Neural progenitor cell (in vitro differentiated cells): ENCODE data around the gene MIPEP. TPM values are rescaled to one million over a fixed set of nuclear protein-coding genes. Genes with fewer than 3 reads are reported as not detected.

Experiments
- DNase-seq: peaks from one replicate; pipeline ENCODE4 v3.0.0-alpha.2; 2016; ENCODE audit warnings: low spot score
- H2AFZ ChIP-seq: fragments of 200-600 bp; sonication (generic); replicated peaks from 2 replicates; pipeline ENCODE4 v1.6.1; 2016; ENCODE audit warnings: antibody characterized with exemption
- H3F3A ChIP-seq: fragments of 200-600 bp; sonication (generic); 2 replicates; pipeline ENCODE4 v1.6.1; 2016; ENCODE audit warnings: antibody characterized with exemption, low read depth
- H3K27ac ChIP-seq: fragments of 200-600 bp; sonication (generic); 2 replicates; pipeline ENCODE4 v1.5.1; 2016; ENCODE audit warnings: mild to moderate bottlenecking
- H3K27me3 ChIP-seq: fragments of 200-600 bp; sonication (generic); 2 replicates; pipeline ENCODE4 v1.6.1; 2016; ENCODE audit warnings: mild to moderate bottlenecking, moderate library complexity
- H3K36me3 ChIP-seq: fragments of 200-600 bp; sonication (generic); 2 replicates; pipeline ENCODE4 v1.5.1; 2016
- H3K4me1 ChIP-seq: fragments of 200-600 bp; sonication (generic); 2 replicates; pipeline ENCODE4 v1.6.1; 2016; ENCODE audit warnings: mixed run types
- H3K4me2 ChIP-seq: fragments of 200-600 bp; sonication (generic); 2 replicates; pipeline ENCODE4 v1.6.1; 2016
- H3K4me3 ChIP-seq: fragments of 200-600 bp; sonication (generic); 2 replicates; pipeline ENCODE4 v1.5.1; 2016
- H3K79me2 ChIP-seq: fragments of 200-600 bp; sonication (generic); 2 replicates; pipeline ENCODE4 v1.6.1; 2016; ENCODE audit warnings: low read depth
- H3K9ac ChIP-seq: fragments of 200-600 bp; sonication (generic); 2 replicates; pipeline ENCODE4 v1.6.1; 2016
- H3K9me3 ChIP-seq: fragments of 200-600 bp; sonication (generic); 2 replicates; pipeline ENCODE4 v1.5.1; 2016; ENCODE audit warnings: low read depth
- H4K20me1 ChIP-seq: fragments of 200-600 bp; sonication (generic); 2 replicates; pipeline ENCODE4 v1.6.1; 2016; ENCODE audit warnings: low read depth
- H3K27ac Mint-ChIP-seq: 3 replicates; pipeline ENCODE4 v1.8.0; 2021; ENCODE audit warnings: mixed read lengths
- H3K27me3 Mint-ChIP-seq: 2 replicates; pipeline ENCODE4 v1.8.0; 2022; ENCODE audit warnings: low read depth, mild to moderate bottlenecking, inconsistent platforms, moderate library complexity, mixed read lengths; ENCODE audit not compliant: insufficient read depth
- H3K36me3 Mint-ChIP-seq: 3 replicates; pipeline ENCODE4 v1.8.0; 2021; ENCODE audit warnings: mixed read lengths
- H3K4me1 Mint-ChIP-seq: 3 replicates; pipeline ENCODE4 v1.8.0; 2021; ENCODE audit warnings: mixed read lengths
- H3K4me3 Mint-ChIP-seq: 3 replicates; pipeline ENCODE4 v1.8.0; 2021; ENCODE audit warnings: mild to moderate bottlenecking, moderate library complexity, mixed read lengths
- H3K9me3 Mint-ChIP-seq: 3 replicates; pipeline ENCODE4 v1.8.0; 2020; ENCODE audit warnings: mixed read lengths
- CTCF ChIP-seq: fragments of 200-600 bp; sonication (generic); IDR thresholded peaks from 2 replicates; pipeline ENCODE4 v1.5.1; 2017; ENCODE audit warnings: antibody characterized with exemption, mild to moderate bottlenecking
- EZH2 ChIP-seq: fragments of 200-600 bp; sonication (generic); IDR thresholded peaks from 2 replicates; pipeline ENCODE4 v1.6.1; 2017; ENCODE audit warnings: antibody characterized with exemption, mild to moderate bottlenecking, moderate library complexity
- EZH2phosphoT487 ChIP-seq: fragments of 200-600 bp; sonication (generic); IDR thresholded peaks from 2 replicates; pipeline ENCODE4 v1.6.1; 2017; ENCODE audit warnings: antibody characterized with exemption
- total RNA-seq: library from RNA; depleted of rRNA; stranded (reverse); fragments of >200 nt; gene quantifications from 2 replicates; pipeline ENCODE4 v1.2.3, GENCODE V29; 2015; ENCODE audit warnings: low replicate concordance

Gene MIPEP
- total RNA-seq, 1 donor from 2014 or later = 22.8 TPM

DNA sequence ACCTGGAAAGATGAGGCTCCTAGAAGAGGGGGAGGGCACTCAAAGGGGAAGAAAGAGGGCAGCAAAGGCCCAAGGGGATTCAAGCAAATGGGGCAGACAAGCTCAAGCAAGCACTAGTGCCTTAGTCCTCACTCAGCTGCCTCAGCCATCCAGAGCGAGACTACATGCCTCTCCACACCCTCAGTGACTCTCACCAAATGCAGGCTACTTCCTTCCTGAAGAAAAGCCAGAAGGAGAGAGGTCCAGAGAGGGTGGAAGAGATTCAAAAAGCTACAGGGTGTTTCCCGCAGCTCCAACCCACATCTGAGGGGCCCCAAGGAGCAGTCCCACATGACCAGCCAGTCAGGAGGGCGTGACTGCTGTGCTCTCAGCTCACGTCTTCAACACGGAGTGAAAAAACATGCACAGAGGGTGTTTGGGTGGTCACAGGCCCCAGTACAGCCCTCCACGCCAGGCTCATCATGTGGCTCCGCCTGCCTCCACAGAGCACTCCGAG, 40.5 kb downstream of the MIPEP start:
- Histone ChIP-seq H2AFZ (no peak overlapping the region), H3F3A (peaks cover 6% of the 10 kb centered on the region), H3K9me3 (no peaks in the 10 kb centered on the region), H3K4me3 (no peak overlapping the region), H3K9ac (no peak overlapping the region), H4K20me1 (no peaks in the 10 kb centered on the region), H3K36me3 (no peaks in the 10 kb centered on the region), H3K27ac (no peak overlapping the region), H3K79me2 (no peaks in the 10 kb centered on the region), H3K4me1 (peaks cover 10% of the 10 kb centered on the region), H3K4me2 (no peak overlapping the region), H3K27me3 (no peaks in the 10 kb centered on the region)
- H3K9me3 Mint-ChIP-seq = no peaks in the 10 kb centered on the region
- DNase-seq = no peak
- H3K27ac Mint-ChIP-seq = no peak overlapping the region
- TF ChIP-seq CTCF (no peak), EZH2phosphoT487 (no peak), EZH2 (no peak)
- no peak overlapping the region for H3K4me3 Mint-ChIP-seq
- peaks cover 7% of the 10 kb centered on the region for H3K4me1 Mint-ChIP-seq
- H3K27me3 Mint-ChIP-seq = no peaks in the 10 kb centered on the region
- H3K36me3 Mint-ChIP-seq = peaks cover under 1% of the 10 kb centered on the region

DNA sequence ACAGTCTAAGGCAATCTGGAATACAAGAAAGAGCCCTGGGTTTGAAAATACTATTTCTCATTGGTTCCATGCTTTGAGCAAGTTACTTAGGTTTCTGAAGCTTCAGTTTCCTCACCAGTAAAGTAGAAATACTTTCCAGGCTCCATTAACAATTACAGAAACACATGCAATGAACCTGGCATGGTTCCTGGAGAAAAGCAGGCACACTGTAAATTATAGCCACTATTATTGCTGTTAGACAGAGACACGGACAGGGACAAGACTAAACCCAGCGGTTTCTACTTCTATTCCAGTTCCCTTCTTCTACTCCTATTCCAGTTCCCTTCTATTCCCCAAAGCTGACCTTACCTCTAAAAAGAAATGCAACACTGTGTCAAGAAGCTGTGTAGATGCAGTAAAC, 41.2 kb downstream of the MIPEP start:
- no peak for DNase-seq
- Histone ChIP-seq H3K27me3 (no peaks in the 10 kb centered on the region), H3K4me1 (peaks cover 16% of the 10 kb centered on the region), H3K79me2 (no peaks in the 10 kb centered on the region), H3K9me3 (no peaks in the 10 kb centered on the region), H3F3A (peaks cover 6% of the 10 kb centered on the region), H3K4me3 (no peak overlapping the region), H3K9ac (no peak overlapping the region), H3K4me2 (no peak overlapping the region), H3K27ac (no peak overlapping the region), H4K20me1 (no peaks in the 10 kb centered on the region), H3K36me3 (no peaks in the 10 kb centered on the region), H2AFZ (no peak overlapping the region)
- Mint-ChIP-seq H3K9me3 (no peaks in the 10 kb centered on the region), H3K4me1 (peaks cover 13% of the 10 kb centered on the region), H3K4me3 (no peak overlapping the region), H3K36me3 (no peaks in the 10 kb centered on the region), H3K27ac (no peak overlapping the region), H3K27me3 (no peaks in the 10 kb centered on the region)
- TF ChIP-seq CTCF (no peak), EZH2 (no peak), EZH2phosphoT487 (no peak)

GRCh38 chr13:23847497-23847896, 41.7 kb downstream of the MIPEP start:
- Mint-ChIP-seq H3K9me3 (no peaks in the 10 kb centered on the region), H3K4me3 (no peak overlapping the region), H3K27ac (no peak overlapping the region), H3K4me1 (peaks cover 15% of the 10 kb centered on the region), H3K36me3 (no peaks in the 10 kb centered on the region), H3K27me3 (no peaks in the 10 kb centered on the region)
- Histone ChIP-seq H3K4me3 (no peak overlapping the region), H3K4me2 (no peak overlapping the region), H3K4me1 (peaks cover 18% of the 10 kb centered on the region), H3K36me3 (no peaks in the 10 kb centered on the region), H3K27ac (no peak overlapping the region), H2AFZ (no peak overlapping the region), H3K79me2 (no peaks in the 10 kb centered on the region), H3K9ac (no peak overlapping the region), H3K27me3 (no peaks in the 10 kb centered on the region), H3K9me3 (no peaks in the 10 kb centered on the region), H4K20me1 (no peaks in the 10 kb centered on the region), H3F3A (peaks cover 6% of the 10 kb centered on the region)
- DNase-seq = no peak
- TF ChIP-seq CTCF = no peak
- TF ChIP-seq EZH2 = no peak
- no peak for TF ChIP-seq EZH2phosphoT487
